ENCODE measurements around the gene WNT4. TPM values are rescaled to one million over a fixed set of nuclear protein-coding genes. Genes with fewer than 3 reads are reported as not detected.

The WNT4 gene
- total RNA-seq, 4 donors from 2014 or later: under 0.01 TPM; not detected in 3

GRCh38 chr1:22163564-22163963 is 20.7 kb upstream of the WNT4 start:
- TF ChIP-seq, protein P1, sequence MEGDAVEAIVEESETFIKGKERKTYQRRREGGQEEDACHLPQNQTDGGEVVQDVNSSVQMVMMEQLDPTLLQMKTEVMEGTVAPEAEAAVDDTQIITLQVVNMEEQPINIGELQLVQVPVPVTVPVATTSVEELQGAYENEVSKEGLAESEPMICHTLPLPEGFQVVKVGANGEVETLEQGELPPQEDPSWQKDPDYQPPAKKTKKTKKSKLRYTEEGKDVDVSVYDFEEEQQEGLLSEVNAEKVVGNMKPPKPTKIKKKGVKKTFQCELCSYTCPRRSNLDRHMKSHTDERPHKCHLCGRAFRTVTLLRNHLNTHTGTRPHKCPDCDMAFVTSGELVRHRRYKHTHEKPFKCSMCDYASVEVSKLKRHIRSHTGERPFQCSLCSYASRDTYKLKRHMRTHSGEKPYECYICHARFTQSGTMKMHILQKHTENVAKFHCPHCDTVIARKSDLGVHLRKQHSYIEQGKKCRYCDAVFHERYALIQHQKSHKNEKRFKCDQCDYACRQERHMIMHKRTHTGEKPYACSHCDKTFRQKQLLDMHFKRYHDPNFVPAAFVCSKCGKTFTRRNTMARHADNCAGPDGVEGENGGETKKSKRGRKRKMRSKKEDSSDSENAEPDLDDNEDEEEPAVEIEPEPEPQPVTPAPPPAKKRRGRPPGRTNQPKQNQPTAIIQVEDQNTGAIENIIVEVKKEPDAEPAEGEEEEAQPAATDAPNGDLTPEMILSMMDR (IDR thresholded peaks at IDR 0.05; ENCODE audit: low read depth): no peak

GRCh38 chr1:22163137-22163536 is 20.2 kb upstream of the WNT4 start:
- TF ChIP-seq, protein P1 (IDR thresholded peaks at IDR 0.05; ENCODE audit: low read depth): no peak

- TF ChIP-seq, protein P1 (IDR thresholded peaks at IDR 0.05; ENCODE audit: low read depth): no peak
These were observed 17.0 kb upstream of the WNT4 start for GRCh38 chr1:22159891-22160290.

DNA sequence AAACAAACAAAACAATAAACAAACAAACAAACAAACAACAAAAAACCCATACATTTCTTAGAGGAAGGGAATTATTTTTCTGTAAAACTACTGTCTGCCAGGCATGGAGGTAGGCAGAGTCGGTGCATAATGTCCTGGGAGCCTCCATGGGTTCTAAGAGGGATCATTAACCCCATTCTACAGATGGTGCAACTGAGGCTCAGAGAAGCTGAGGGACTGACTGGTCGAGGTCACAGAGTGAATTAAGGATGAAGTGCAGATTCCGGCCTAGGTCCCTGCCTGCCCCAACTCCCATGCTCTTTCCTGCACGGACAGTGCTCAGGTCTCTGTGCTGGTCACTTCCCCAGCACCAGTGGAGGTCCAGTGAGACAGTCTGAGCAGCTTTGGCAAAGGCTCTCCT is 15.8 kb upstream of the WNT4 start:
- TF ChIP-seq, protein P1 (IDR thresholded peaks at IDR 0.05; ENCODE audit: low read depth): no peak

DNA sequence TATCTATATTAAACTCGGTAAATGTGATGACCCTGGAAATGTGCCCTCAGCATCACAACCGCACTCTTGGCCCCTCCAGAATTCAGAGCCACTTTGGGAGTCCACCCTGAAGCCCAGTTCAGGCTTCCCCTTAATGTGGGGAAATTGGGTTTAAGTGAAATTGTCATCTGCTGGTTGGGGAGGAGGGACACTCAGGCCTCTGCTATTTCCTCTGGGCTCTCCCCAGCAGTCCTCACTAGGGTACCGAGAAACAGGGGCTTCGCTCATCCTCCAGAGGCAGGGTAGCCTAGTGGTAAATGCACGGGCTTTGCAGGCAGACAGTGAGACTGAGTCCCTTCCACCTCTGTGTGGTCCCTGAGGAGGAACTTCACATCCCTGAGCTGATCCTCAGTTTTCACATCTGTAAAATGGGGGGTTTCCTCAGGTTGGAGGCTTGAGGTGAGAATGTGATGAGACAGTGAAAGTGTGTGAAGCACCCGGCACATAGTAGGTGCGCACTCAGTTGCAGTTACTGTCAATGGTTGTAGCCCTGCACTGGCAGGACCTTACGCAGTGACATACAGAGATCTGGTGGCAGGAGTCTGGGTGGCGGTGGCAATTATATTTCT is 14.6 kb upstream of the WNT4 start:
- TF ChIP-seq, protein P1 (IDR thresholded peaks at IDR 0.05; ENCODE audit: low read depth): no peak

- TF ChIP-seq, protein P1 (IDR thresholded peaks at IDR 0.05; ENCODE audit: low read depth): no peak
These were observed 12.6 kb upstream of the WNT4 start for GRCh38 chr1:22155517-22155916.

DNA sequence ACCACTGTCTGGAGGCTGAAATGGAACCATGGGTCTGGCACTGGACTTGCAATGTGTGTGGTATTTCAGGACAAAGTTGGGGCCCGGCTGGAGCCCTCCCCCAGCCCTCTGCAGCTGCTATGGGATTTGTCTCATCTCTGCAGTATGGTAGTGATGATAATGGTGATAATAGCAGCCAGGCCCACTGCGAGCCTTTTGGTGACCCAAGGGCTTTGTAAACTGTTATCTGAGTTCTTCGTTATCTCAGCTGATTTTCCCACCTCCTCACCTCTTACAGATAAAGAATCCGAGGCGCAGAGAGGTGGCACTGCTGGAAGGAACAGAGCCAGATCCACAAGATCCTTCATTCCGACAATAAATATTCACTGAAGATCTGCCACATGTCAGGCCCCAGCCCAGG is 11.7 kb upstream of the WNT4 start:
- TF ChIP-seq, protein P1 (IDR thresholded peaks at IDR 0.05; ENCODE audit: low read depth): no peak
